AG04450 (cell line): ENCODE measurements around the gene UMAD1. TPM values are rescaled to one million over a fixed set of nuclear protein-coding genes. Genes with fewer than 3 reads are reported as not detected.

Experiments
- CTCF ChIA-PET: fragments of 300-600, 350-600 bp; formaldehyde crosslinking; extraction: SDS; loops from one replicate; lab custom pipeline; 2022; ENCODE audit warnings: antibody characterized with exemption, inconsistent platforms; lab: Charles Lee
- POLR2A ChIA-PET: fragments of 350-600 bp; formaldehyde crosslinking; extraction: SDS; loops from one replicate; lab custom pipeline; 2021; ENCODE audit warnings: antibody characterized with exemption, inconsistent platforms; lab: Yijun Ruan, JAX
- DNase-seq: peaks from one replicate; pipeline ENCODE4 v3.0.0-alpha.2; 2011; ENCODE audit warnings: low read depth, low spot score
- H3K27ac ChIP-seq: one replicate; pipeline ENCODE4 v1.5.1; 2012; ENCODE audit warnings: low read depth, low read length, control low read depth
- H3K27me3 ChIP-seq: one replicate; pipeline ENCODE4 v1.6.0; 2012; ENCODE audit warnings: low read length; ENCODE audit not compliant: control insufficient read depth, insufficient read depth
- H3K4me3 ChIP-seq: 2 replicates; pipeline ENCODE4 v1.5.1; 2011; ENCODE audit warnings: mild to moderate bottlenecking, low read depth, low read length, control low read depth
- H3K9me3 ChIP-seq: 2 replicates; pipeline ENCODE4 v1.5.1; 2012; ENCODE audit warnings: low read length; ENCODE audit not compliant: control insufficient read depth, insufficient read depth
- CTCF ChIP-seq: IDR thresholded peaks from 2 replicates; pipeline ENCODE4 v1.5.1; 2011; ENCODE audit warnings: low read depth, low read length, control low read depth, inconsistent platforms
- polyA plus RNA-seq: library from polyadenylated mRNA; depleted of rRNA; stranded (reverse); fragments of >200 nt; gene quantifications from 2 replicates; pipeline ENCODE4 v1.2.3, GENCODE V29; 2011

Gene UMAD1
- polyA plus RNA-seq, 1 experiment, result 22.8 TPM

GRCh38 chr7:7756577-7756976, 116.0 kb downstream of the UMAD1 start:
- H3K27me3 ChIP-seq, result no peaks in the 10 kb centered on the region
- H3K4me3 ChIP-seq, result no peak overlapping the region
- CTCF ChIA-PET, result interaction anchor here (5.8 kb wide), 1 partner anchor 75 kb away, joined by 80 read pairs; no protein-coding TSS in a partner anchor
- H3K27ac ChIP-seq, result no peak overlapping the region
- H3K9me3 ChIP-seq, result no peaks in the 10 kb centered on the region
- no peak for DNase-seq
- POLR2A ChIA-PET, result no interaction called here
- no peak for TF ChIP-seq CTCF

- no peaks in the 10 kb centered on the region for H3K27me3 ChIP-seq
- ChIA-PET POLR2A (interaction anchor here (0.5 kb wide), 1 partner anchor 240 kb away, joined by 6 read pairs; no protein-coding TSS in a partner anchor), CTCF (interaction anchor here (0.6 to 5.8 kb wide), 2 partner anchors 76 to 314 kb away, joined by 3 to 80 read pairs; no protein-coding TSS in a partner anchor)
- no peak overlapping the region for H3K27ac ChIP-seq
- no peaks in the 10 kb centered on the region for H3K9me3 ChIP-seq
- TF ChIP-seq CTCF, result no peak
- DNase-seq, result no peak
- no peak overlapping the region for H3K4me3 ChIP-seq
These were observed 117.0 kb downstream of the UMAD1 start for GRCh38 chr7:7757576-7757975.

- CTCF ChIA-PET, result interaction anchor here (0.7 to 5.8 kb wide), 16 partner anchors 8 to 457 kb away, joined by 3 to 80 read pairs (median 4); partner anchors contain the start of gene UMAD1
- peak; percentile 43 for TF ChIP-seq CTCF
- no peak for DNase-seq
- Histone ChIP-seq H3K9me3 (no peaks in the 10 kb centered on the region), H3K27ac (no peak overlapping the region), H3K27me3 (no peaks in the 10 kb centered on the region), H3K4me3 (no peak overlapping the region)
- POLR2A ChIA-PET, result no interaction called here
These were observed 120.9 kb downstream of the UMAD1 start for GRCh38 chr7:7761340-7761973.

- CTCF ChIA-PET, result interaction anchor here (0.6 to 5.8 kb wide), 12 partner anchors 11 to 273 kb away, joined by 3 to 80 read pairs (median 5); partner anchors contain the start of gene UMAD1
- POLR2A ChIA-PET, result no interaction called here
- peak overlapping the region; percentile 60 for H3K4me3 ChIP-seq
- H3K9me3 ChIP-seq, result no peaks in the 10 kb centered on the region
- TF ChIP-seq CTCF, result no peak
- DNase-seq, result no peak
- H3K27ac ChIP-seq, result no peak overlapping the region
- no peaks in the 10 kb centered on the region for H3K27me3 ChIP-seq
These were observed 121.6 kb downstream of the UMAD1 start for GRCh38 chr7:7761974-7762779.
